Measurements from ENCODE around the gene TRIM42.

TRIM42 gene

DNA sequence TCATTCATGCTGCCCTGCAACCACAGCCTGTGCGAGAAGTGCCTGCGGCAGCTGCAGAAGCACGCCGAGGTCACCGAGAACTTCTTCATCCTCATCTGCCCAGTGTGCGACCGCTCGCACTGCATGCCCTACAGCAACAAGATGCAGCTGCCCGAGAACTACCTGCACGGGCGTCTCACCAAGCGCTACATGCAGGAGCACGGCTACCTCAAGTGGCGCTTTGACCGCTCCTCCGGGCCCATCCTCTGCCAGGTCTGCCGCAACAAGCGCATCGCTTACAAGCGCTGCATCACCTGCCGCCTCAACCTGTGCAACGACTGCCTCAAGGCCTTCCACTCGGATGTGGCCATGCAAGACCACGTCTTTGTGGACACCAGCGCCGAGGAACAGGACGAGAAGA is 4.7 kb downstream of the TRIM42 start:
- no peak overlapping the region for H3K4me3 ChIP-seq (ENCODE audit: low read depth, low read length)
- H3K4me1 ChIP-seq (ENCODE audit: control insufficient read depth, insufficient read depth, low read length): no peaks in the 10 kb centered on the region
- no peak overlapping the region for H3K27ac ChIP-seq (ENCODE audit: extremely low read depth, low read depth, low read length)
- no peaks in the 10 kb centered on the region for H3K9me3 ChIP-seq (ENCODE audit: control insufficient read depth, insufficient read depth, low read depth, low read length)
- ChIA-PET CTCF (no interaction called here), POLR2A (no interaction called here)
- H3K36me3 ChIP-seq (ENCODE audit: control insufficient read depth in 2 of 2, insufficient read depth in 1 of 2, low read length in 2 of 2): no peaks in the 10 kb centered on the region
- no peak for TF ChIP-seq ZNF510 (tag by site-specific recombination; IDR thresholded peaks at IDR 0.05; ENCODE audit: insufficient replicate concordance)
- TF ChIP-seq ZNF624 (tag by site-specific recombination; IDR thresholded peaks at IDR 0.05): no peak
- TF ChIP-seq ZNF311 (tag by site-specific recombination; IDR thresholded peaks at IDR 0.05; ENCODE audit: borderline replicate concordance): no peak
- no peak for TF ChIP-seq ZIC2 (tag by site-specific recombination; IDR thresholded peaks at IDR 0.05)
- TF ChIP-seq ZNF501 (tag by site-specific recombination; IDR thresholded peaks at IDR 0.05): no peak
- TF ChIP-seq ZNF610 (tag by site-specific recombination; IDR thresholded peaks at IDR 0.05; ENCODE audit: borderline replicate concordance): no peak
- TF ChIP-seq ZNF544 (tag by site-specific recombination; IDR thresholded peaks at IDR 0.05): no peak
- TF ChIP-seq ZNF362 (tag by site-specific recombination; IDR thresholded peaks at IDR 0.05): no peak
- TF ChIP-seq ZNF776 (tag by site-specific recombination; IDR thresholded peaks at IDR 0.05; ENCODE audit: borderline replicate concordance): no peak
- no peak for TF ChIP-seq ZNF785 (tag by site-specific recombination; IDR thresholded peaks at IDR 0.05)
- TF ChIP-seq PRDM10 (tag by site-specific recombination; IDR thresholded peaks at IDR 0.05): no peak
- TF ChIP-seq ZSCAN23 (tag by site-specific recombination; IDR thresholded peaks at IDR 0.05): no peak

GRCh38 chr3:140686128-140686527 is 8.3 kb downstream of the TRIM42 start:
- ChIA-PET CTCF (no interaction called here), POLR2A (no interaction called here)
- Histone ChIP-seq H3K4me1 (ENCODE audit: control insufficient read depth, insufficient read depth, low read length) (no peaks in the 10 kb centered on the region), H3K4me3 (ENCODE audit: low read depth, low read length) (no peak overlapping the region), H3K27ac (ENCODE audit: extremely low read depth, low read depth, low read length) (no peak overlapping the region), H3K9me3 (ENCODE audit: control insufficient read depth, insufficient read depth, low read depth, low read length) (no peaks in the 10 kb centered on the region), H3K36me3 (ENCODE audit: control insufficient read depth in 2 of 2, insufficient read depth in 1 of 2, low read length in 2 of 2) (no peaks in the 10 kb centered on the region)
- TF ChIP-seq ZNF571 (tag by site-specific recombination; IDR thresholded peaks at IDR 0.05): no peak
- TF ChIP-seq OSR2 (tag by site-specific recombination; IDR thresholded peaks at IDR 0.05): no peak
- no peak for TF ChIP-seq ZNF280C (tag by site-specific recombination; IDR thresholded peaks at IDR 0.05)
- TF ChIP-seq ZNF624 (tag by site-specific recombination; IDR thresholded peaks at IDR 0.05): no peak
- no peak for TF ChIP-seq RBAK (tag by site-specific recombination; IDR thresholded peaks at IDR 0.05)
- TF ChIP-seq, protein P1, sequence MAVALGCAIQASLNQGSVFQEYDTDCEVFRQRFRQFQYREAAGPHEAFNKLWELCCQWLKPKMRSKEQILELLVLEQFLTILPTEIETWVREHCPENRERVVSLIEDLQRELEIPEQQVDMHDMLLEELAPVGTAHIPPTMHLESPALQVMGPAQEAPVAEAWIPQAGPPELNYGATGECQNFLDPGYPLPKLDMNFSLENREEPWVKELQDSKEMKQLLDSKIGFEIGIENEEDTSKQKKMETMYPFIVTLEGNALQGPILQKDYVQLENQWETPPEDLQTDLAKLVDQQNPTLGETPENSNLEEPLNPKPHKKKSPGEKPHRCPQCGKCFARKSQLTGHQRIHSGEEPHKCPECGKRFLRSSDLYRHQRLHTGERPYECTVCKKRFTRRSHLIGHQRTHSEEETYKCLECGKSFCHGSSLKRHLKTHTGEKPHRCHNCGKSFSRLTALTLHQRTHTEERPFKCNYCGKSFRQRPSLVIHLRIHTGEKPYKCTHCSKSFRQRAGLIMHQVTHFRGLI (tag by site-specific recombination; IDR thresholded peaks at IDR 0.05): no peak
- no peak for TF ChIP-seq YY1 (tag by site-specific recombination; IDR thresholded peaks at IDR 0.05)
- no peak for TF ChIP-seq PBX3 (CRISPR knock-in tag; IDR thresholded peaks at IDR 0.05)
- TF ChIP-seq ATF2 (tag by site-specific recombination; IDR thresholded peaks at IDR 0.05; ENCODE audit: low read depth): no peak
- TF ChIP-seq SCRT2 (tag by site-specific recombination; IDR thresholded peaks at IDR 0.05): no peak
- TF ChIP-seq ZNF843 (tag by site-specific recombination; IDR thresholded peaks at IDR 0.05): no peak
- TF ChIP-seq ZNF791 (tag by site-specific recombination; IDR thresholded peaks at IDR 0.05): no peak
